SK-N-MC (cell line): Measurements from ENCODE around the gene PSMA6.

Experiments used
- DNase-seq: peaks from one replicate; pipeline ENCODE4 v3.0.0-alpha.2; 2011; ENCODE audit warnings: low read depth, low spot score
- H3K27ac ChIP-seq: fragments of 200-600 bp; sonication (generic); 2 replicates; pipeline ENCODE4 v1.5.1; 2016; ENCODE audit warnings: mixed run types
- H3K36me3 ChIP-seq: fragments of 200-600 bp; sonication (generic); 2 replicates; pipeline ENCODE4 v1.6.1; 2017; ENCODE audit warnings: antibody characterized with exemption, low read length, mixed read lengths; ENCODE audit not compliant: insufficient read depth
- H3K4me3 ChIP-seq: fragments of 200-600 bp; sonication (generic); 2 replicates; pipeline ENCODE4 v1.5.1; 2016
- H3K9ac ChIP-seq: fragments of 200-600 bp; sonication (generic); 2 replicates; pipeline ENCODE4 v1.8.0; 2017; ENCODE audit warnings: mixed run types, mixed read lengths; ENCODE audit not compliant: insufficient read length
- H3K9me3 ChIP-seq: fragments of 200-600 bp; sonication (generic); 2 replicates; pipeline ENCODE4 v1.6.1; 2017; ENCODE audit warnings: low read depth, mild to moderate bottlenecking, antibody characterized with exemption, low read length, moderate library complexity, mixed read lengths
- EZH2 ChIP-seq: fragments of 200-600 bp; sonication (generic); IDR thresholded peaks from one replicate; pipeline ENCODE4 v1.6.1; 2017; ENCODE audit warnings: antibody characterized with exemption
- FOXP2 ChIP-seq: optimal IDR thresholded peaks from 2 replicates; pipeline ENCODE3; 2011; ENCODE audit warnings: mild to moderate bottlenecking, moderate library complexity; ENCODE audit not compliant: insufficient read depth; ENCODE audit errors: extremely low read length, control extremely low read depth
- POLR2AphosphoS5 ChIP-seq: IDR thresholded peaks from 2 replicates; pipeline ENCODE4 v1.6.1; 2012; ENCODE audit warnings: mild to moderate bottlenecking, low read depth, low read length, borderline replicate concordance

The PSMA6 gene

DNA sequence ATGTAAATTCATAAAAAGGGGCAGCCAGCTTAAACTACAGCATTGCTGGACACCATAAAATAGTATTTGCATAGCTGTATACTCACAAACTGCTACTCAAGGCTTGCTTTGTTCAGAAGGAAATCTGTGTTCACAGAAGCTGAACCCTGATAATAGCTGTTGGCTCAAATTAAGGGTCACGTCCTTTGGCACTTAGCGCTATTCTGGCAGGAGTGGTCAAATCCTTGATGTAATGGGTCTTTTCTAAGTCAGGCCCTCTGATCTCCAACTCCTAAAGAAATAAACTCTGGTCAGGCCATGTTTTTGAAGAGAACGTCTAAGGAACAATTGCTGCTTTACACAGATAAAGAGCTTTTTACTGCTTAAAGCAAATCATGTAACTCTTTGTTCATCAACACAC lies 12.8 kb upstream of the PSMA6 start:
- H3K4me3 ChIP-seq: no peak overlapping the region
- DNase-seq: no peak
- no peaks in the 10 kb centered on the region for H3K9me3 ChIP-seq
- no peak overlapping the region for H3K9ac ChIP-seq
- H3K27ac ChIP-seq: no peak overlapping the region
- TF ChIP-seq FOXP2 (no peak), EZH2 (no peak), POLR2AphosphoS5 (no peak)
- H3K36me3 ChIP-seq: no peaks in the 10 kb centered on the region

- no peak for DNase-seq
- Histone ChIP-seq H3K27ac (no peak overlapping the region), H3K9me3 (no peaks in the 10 kb centered on the region), H3K9ac (no peak overlapping the region), H3K36me3 (no peaks in the 10 kb centered on the region), H3K4me3 (no peak overlapping the region)
- TF ChIP-seq EZH2 (no peak), FOXP2 (no peak), POLR2AphosphoS5 (no peak)
These were observed 10.8 kb upstream of the PSMA6 start for GRCh38 chr14:35281341-35281740.

GRCh38 chr14:35284506-35284905 lies 7.7 kb upstream of the PSMA6 start:
- H3K27ac ChIP-seq: no peak overlapping the region
- no peaks in the 10 kb centered on the region for H3K36me3 ChIP-seq
- TF ChIP-seq POLR2AphosphoS5 (no peak), FOXP2 (no peak), EZH2 (no peak)

DNA sequence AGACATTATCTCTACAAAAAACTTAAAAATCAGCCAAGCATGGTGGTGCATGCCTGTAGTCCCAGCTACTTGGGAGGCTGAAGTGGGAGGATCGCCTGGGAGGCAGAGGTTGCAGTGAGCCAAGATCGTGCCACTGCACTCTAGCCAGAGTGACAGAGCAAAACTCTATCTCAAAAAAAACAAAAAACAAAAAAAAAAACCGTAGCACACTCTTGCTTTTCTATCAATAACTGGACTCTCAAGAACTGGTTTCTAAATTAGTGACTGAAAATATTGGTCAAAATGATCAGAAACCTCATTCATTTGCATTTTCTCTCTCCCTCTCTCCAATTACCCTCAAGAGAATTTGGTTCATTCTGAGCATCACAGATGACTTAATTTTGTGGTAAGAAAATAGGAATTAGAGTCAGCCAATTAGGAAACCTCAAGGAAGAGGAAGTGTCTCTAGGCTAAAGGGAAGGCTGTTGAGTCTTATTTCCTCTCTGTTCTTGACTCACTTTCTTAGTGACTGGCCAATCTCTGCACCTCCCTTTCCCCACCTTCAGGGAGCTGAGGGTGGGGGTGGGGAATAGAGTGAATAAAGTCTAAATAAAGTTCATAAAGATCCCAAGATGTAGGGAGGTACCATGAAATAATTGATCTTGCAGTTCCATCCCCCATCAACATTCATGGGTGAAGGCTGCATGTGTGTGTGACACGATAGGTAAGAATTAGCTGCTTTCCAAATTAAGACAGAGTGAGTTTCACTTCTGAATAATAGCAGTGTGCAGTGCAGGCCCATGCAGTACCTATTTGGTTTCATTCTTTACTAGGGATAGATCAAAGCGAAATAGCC lies 6.8 kb upstream of the PSMA6 start:
- H3K4me3 ChIP-seq: no peak overlapping the region

More at GRCh38 chr14:35284506-35284905, 7.7 kb upstream of the PSMA6 start:
- H3K4me3 ChIP-seq: no peak overlapping the region
- no peak overlapping the region for H3K9ac ChIP-seq
- no peaks in the 10 kb centered on the region for H3K9me3 ChIP-seq
- no peak for DNase-seq

DNA sequence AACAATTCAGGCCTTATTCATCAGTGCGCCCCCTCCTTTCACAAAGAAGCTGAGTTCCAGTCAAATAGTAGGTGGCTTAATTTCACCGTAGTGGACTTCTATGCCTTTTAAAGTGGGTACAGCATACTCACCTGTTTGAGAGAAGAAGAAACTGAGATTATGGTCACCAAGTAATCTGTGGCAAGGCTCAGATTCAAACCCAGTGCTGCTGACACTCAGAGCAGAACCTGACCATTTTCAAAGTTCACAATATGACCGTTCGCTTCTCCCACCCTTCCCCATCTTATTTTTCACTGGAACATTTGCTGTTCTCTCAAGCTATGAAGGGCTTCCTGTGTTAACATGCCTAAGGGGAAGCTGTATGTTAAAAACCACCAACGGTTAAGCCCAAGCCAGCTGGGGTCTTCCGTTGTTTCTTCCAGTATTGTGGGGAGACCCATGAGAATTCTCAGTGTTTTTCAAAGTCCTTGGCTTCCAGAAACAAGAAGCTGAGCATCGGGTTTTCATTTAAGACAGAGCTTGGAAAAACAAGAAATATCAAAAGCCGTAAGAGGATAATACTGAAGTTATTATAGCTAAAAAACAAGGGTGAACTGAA lies 6.1 kb upstream of the PSMA6 start:
- DNase-seq: no peak
- Histone ChIP-seq H3K9me3 (no peaks in the 10 kb centered on the region), H3K9ac (no peak overlapping the region), H3K4me3 (no peak overlapping the region), H3K36me3 (no peaks in the 10 kb centered on the region), H3K27ac (peak overlapping the region; percentile 64; the same call in 1 of the 2 replicates)
- TF ChIP-seq EZH2: no peak
- no peak for TF ChIP-seq POLR2AphosphoS5
- TF ChIP-seq FOXP2: no peak

More for the DNA sequence above, 6.8 kb upstream of the PSMA6 start:
- H3K9me3 ChIP-seq: no peaks in the 10 kb centered on the region
- H3K27ac ChIP-seq: no peak overlapping the region
- H3K36me3 ChIP-seq: no peaks in the 10 kb centered on the region
- DNase-seq: no peak
- TF ChIP-seq EZH2: no peak
- no peak for TF ChIP-seq POLR2AphosphoS5
- no peak for TF ChIP-seq FOXP2
- H3K9ac ChIP-seq: no peak overlapping the region

- Histone ChIP-seq H3K4me3 (no peak overlapping the region), H3K27ac (peak overlapping the region; percentile 64; the same call in 1 of the 2 replicates), H3K36me3 (no peaks in the 10 kb centered on the region), H3K9me3 (no peaks in the 10 kb centered on the region), H3K9ac (no peak overlapping the region)
- DNase-seq: no peak
- no peak for TF ChIP-seq FOXP2
- TF ChIP-seq EZH2: no peak
- TF ChIP-seq POLR2AphosphoS5: no peak
These were observed 5.5 kb upstream of the PSMA6 start for GRCh38 chr14:35286707-35287106.

DNA sequence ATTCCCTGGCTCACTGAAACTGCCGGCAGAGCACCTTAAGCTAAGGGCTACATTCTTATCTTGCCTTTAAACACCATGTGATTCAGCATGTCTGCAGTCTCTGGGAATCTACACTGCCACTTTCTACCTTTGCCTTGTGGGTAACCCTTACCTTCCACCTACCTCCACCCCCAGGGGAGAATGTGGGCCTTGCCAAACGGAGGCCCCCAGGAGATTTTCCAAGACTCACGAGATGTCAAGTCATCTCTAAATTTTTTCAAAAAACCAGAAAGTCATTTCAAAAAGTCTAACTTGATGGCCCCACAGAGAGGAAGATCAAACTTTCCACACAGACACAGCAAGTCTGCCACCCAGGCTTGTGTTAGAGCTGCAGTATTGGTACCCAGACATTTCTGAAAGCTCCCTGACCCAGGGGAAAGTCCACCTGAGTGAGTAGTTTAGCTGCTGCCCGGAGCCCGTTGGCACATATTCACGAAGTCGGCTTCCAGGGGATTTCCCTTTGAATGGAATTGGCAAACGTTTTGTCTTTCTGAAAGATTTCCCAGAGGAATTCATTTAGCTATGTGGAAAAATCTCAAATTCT lies 4.7 kb upstream of the PSMA6 start:
- Histone ChIP-seq H3K9ac (peak overlapping the region; percentile 26), H3K9me3 (no peaks in the 10 kb centered on the region), H3K36me3 (no peaks in the 10 kb centered on the region), H3K4me3 (no peak overlapping the region), H3K27ac (no peak overlapping the region)
- no peak for TF ChIP-seq EZH2
- no peak for TF ChIP-seq POLR2AphosphoS5
- TF ChIP-seq FOXP2: no peak
- no peak for DNase-seq

- no peak for TF ChIP-seq EZH2
- TF ChIP-seq FOXP2: no peak
- TF ChIP-seq POLR2AphosphoS5: no peak
- Histone ChIP-seq H3K4me3 (no peak overlapping the region), H3K9me3 (no peaks in the 10 kb centered on the region), H3K9ac (no peak overlapping the region), H3K27ac (0 out of 2 replicates have a peak overlapping the region, but pooled peaks have one; percentile 21), H3K36me3 (peaks cover 6% of the 10 kb centered on the region)
- no peak for DNase-seq
These were observed 2.6 kb upstream of the PSMA6 start for GRCh38 chr14:35289623-35290022.
